ENCODE results near the gene BHMT2.

Gene BHMT2

GRCh38 chr5:79124607-79125006, 55.0 kb downstream of the BHMT2 start:
- DNase-seq, result no peak

GRCh38 chr5:79130781-79131180, 61.2 kb downstream of the BHMT2 start:
- no peak for DNase-seq

GRCh38 chr5:79133121-79133656, 63.6 kb downstream of the BHMT2 start:
- no peak for DNase-seq

GRCh38 chr5:79133657-79134451, 64.3 kb downstream of the BHMT2 start:
- DNase-seq, result peak; percentile 76

GRCh38 chr5:79135790-79136553, 66.4 kb downstream of the BHMT2 start:
- DNase-seq, result no peak

- DNase-seq, result no peak
These were observed 67.1 kb downstream of the BHMT2 start for GRCh38 chr5:79136618-79137017.
